ENCODE results near the gene NCAM2. TPM values are rescaled to one million over a fixed set of nuclear protein-coding genes. Genes with fewer than 3 reads are reported as not detected.
"Not testable (repeated sequence)": the region's sequence is repeated elsewhere in the genome, so short reads cannot be mapped to it uniquely, and the experiment has no call there.

Gene NCAM2
- total RNA-seq, 2 experiments from 2014 or later: not detected

DNA sequence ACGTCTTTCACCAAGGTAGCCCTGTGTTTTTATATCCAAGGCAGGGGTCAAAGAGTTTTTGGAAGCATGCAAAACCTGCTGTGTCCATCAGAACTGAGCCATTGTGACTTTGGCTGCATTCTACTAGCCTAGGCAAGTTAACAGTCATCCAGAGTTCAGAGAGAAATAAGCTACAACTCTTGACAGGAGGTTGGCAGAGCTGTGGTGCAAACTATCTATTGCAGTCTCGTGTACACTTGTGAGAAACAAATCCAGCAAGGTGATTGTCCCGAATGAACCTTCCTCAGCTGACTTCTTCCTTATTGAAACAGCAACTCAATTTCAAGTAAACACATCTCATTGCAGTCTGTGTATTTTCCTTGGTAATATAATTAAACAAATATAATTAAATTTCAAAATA, 124.5 kb downstream of the NCAM2 start:
- Mint-ChIP-seq H3K4me3 (no peak overlapping the region), H3K36me3 (ENCODE audit: low read depth) (no peaks in the 10 kb centered on the region), H3K27ac (no peak overlapping the region), H3K27me3 (ENCODE audit: low read depth) (no peaks in the 10 kb centered on the region), H3K4me1 (ENCODE audit: low read depth) (no peaks in the 10 kb centered on the region), H3K9me3 (ENCODE audit: insufficient read depth) (no peaks in the 10 kb centered on the region)
- DNase-seq (no peak), ATAC-seq (no peak)
- POLR2A ChIA-PET: no interaction called here
- CTCF ChIA-PET: no interaction called here

DNA sequence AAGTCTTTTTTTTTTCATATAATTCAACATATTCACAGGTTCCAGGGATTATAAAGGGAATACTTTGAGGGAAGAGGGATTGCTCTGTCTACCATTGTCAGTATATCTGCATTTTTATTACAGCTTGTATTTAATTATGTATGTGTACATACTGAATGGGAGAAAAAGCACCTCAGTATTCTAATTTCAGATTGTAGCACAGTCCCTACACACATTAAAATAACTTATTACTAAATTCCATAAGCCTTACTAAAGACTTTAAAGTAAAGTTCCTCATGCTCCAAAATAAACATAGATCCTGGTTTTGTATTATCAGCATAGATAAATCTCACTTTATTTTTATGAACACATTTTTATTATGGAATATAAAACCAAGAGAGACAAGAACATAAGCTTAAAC, 134.2 kb downstream of the NCAM2 start:
- Mint-ChIP-seq H3K9me3 (ENCODE audit: insufficient read depth) (no peaks in the 10 kb centered on the region), H3K4me3 (no peak overlapping the region), H3K27ac (no peak overlapping the region), H3K27me3 (ENCODE audit: low read depth) (no peaks in the 10 kb centered on the region), H3K36me3 (ENCODE audit: low read depth) (no peaks in the 10 kb centered on the region), H3K4me1 (ENCODE audit: low read depth) (no peaks in the 10 kb centered on the region)
- no peak for DNase-seq
- ChIA-PET POLR2A (no interaction called here), CTCF (no interaction called here)
- ATAC-seq: no peak

DNA sequence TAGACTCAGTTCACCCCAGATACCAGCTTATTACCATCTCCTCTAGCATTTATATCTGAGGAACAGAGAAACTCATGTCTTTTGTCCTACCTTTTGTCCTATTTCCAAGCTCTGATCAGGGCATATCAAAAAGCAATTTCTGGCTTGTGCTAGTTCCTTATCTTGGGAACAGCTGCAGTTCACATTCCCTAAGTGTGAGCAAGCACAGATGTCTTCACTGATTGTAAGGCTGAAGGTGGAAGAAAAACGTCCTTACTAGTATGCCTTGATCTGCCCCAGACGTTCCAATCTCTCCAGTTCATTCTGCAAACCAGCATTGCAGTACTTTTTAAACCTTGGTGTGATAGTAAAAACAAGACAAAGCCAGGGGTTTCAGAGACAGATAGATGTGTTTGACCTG, 139.8 kb downstream of the NCAM2 start:
- H3K36me3 Mint-ChIP-seq (ENCODE audit: low read depth): no peaks in the 10 kb centered on the region
- H3K9me3 Mint-ChIP-seq (ENCODE audit: insufficient read depth): no peaks in the 10 kb centered on the region
- H3K4me1 Mint-ChIP-seq (ENCODE audit: low read depth): no peaks in the 10 kb centered on the region
- CTCF ChIA-PET: no interaction called here
- H3K27ac Mint-ChIP-seq: no peak overlapping the region
- POLR2A ChIA-PET: no interaction called here
- DNase-seq (no peak), ATAC-seq (no peak)
- no peak overlapping the region for H3K4me3 Mint-ChIP-seq
- H3K27me3 Mint-ChIP-seq (ENCODE audit: low read depth): no peaks in the 10 kb centered on the region

DNA sequence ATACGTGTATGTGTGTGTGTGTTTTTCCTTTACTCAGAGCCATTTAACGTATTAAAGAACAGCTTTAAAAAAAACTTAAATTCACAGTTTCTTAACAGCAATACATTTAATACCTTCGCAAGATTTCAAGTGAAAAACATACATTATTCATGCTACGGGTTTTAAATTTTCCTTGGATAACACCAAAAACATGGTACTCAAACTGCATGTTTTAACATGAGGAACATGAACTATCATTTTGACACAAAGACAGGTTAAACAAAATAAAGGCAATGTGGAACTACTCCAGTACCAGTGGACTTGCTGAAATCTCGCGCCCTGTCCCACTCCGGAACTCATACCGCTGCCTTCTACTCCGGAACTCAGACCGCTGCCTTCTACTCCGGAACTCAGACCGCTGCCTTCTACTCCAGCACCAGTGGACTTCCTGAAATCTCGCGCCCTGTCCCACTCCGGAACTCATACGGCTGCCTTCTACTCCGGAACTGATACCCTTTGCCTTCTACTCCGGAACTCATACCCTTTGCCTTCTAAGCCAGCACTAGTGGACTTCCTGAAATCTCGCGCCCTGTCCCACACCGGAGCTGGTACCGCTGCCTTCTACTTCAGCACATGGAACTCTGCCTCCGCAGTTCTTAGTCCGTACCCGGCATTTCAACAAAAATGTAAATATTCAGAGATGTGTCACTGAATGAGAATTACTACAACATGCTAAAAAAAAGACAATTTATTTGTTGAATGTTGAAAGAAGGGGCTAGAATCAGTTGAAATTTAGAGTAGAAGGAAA, 148.6 kb downstream of the NCAM2 start:
- H3K27me3 Mint-ChIP-seq (ENCODE audit: low read depth): no peaks in the 10 kb centered on the region
- no peaks in the 10 kb centered on the region for H3K4me1 Mint-ChIP-seq (ENCODE audit: low read depth)
- DNase-seq (no peak), ATAC-seq (no peak)
- H3K9me3 Mint-ChIP-seq (ENCODE audit: insufficient read depth): no peaks in the 10 kb centered on the region
- no peak overlapping the region for H3K4me3 Mint-ChIP-seq
- no peak overlapping the region for H3K27ac Mint-ChIP-seq
- CTCF ChIA-PET: no interaction called here
- H3K36me3 Mint-ChIP-seq (ENCODE audit: low read depth): no peaks in the 10 kb centered on the region
- POLR2A ChIA-PET: no interaction called here

DNA sequence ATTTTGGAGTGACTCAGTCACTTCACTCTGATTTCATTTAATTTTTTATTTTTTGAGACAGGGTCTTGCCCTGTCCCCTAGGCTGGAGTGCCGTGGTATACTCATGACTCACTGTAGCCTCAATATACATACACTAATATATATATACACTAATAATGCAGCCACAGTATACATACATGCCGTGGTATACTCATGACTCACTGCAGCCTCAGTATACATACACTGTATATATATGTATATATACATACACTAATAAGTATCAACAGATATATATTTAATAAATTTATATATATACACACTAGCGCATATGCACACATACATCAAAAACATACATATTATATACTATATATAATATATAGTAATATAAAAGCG, 149.2 kb downstream of the NCAM2 start:
- H3K9me3 Mint-ChIP-seq (ENCODE audit: insufficient read depth): no peaks in the 10 kb centered on the region
- no peak overlapping the region for H3K4me3 Mint-ChIP-seq
- DNase-seq (no peak), ATAC-seq (no peak)
- ChIA-PET POLR2A (no interaction called here), CTCF (no interaction called here)
- H3K36me3 Mint-ChIP-seq (ENCODE audit: low read depth): no peaks in the 10 kb centered on the region
- no peaks in the 10 kb centered on the region for H3K4me1 Mint-ChIP-seq (ENCODE audit: low read depth)
- no peak overlapping the region for H3K27ac Mint-ChIP-seq
- H3K27me3 Mint-ChIP-seq (ENCODE audit: low read depth): no peaks in the 10 kb centered on the region

DNA sequence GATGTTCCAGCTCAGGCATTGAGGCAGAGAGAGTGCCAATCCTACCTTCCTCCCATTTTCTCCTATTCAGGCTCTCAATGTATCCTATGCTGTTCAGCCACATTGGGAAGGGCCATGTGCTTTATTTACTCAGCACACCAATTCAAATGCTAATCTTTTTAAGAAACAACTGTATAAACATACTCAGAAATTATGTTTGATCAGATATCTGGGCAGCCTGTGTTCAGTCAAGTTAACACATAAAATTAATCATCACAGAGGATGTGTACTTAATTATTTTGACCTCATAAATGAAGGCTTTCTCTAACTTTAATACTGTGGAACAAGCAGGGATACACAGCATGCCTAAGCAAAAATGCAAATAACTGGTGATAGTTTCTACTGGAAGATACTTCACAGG, 149.8 kb downstream of the NCAM2 start:
- DNase-seq (no peak), ATAC-seq (no peak)
- H3K4me1 Mint-ChIP-seq (ENCODE audit: low read depth): no peaks in the 10 kb centered on the region
- H3K9me3 Mint-ChIP-seq (ENCODE audit: insufficient read depth): no peaks in the 10 kb centered on the region
- ChIA-PET POLR2A (no interaction called here), CTCF (no interaction called here)
- no peaks in the 10 kb centered on the region for H3K27me3 Mint-ChIP-seq (ENCODE audit: low read depth)
- H3K27ac Mint-ChIP-seq: no peak overlapping the region
- no peak overlapping the region for H3K4me3 Mint-ChIP-seq
- no peaks in the 10 kb centered on the region for H3K36me3 Mint-ChIP-seq (ENCODE audit: low read depth)

DNA sequence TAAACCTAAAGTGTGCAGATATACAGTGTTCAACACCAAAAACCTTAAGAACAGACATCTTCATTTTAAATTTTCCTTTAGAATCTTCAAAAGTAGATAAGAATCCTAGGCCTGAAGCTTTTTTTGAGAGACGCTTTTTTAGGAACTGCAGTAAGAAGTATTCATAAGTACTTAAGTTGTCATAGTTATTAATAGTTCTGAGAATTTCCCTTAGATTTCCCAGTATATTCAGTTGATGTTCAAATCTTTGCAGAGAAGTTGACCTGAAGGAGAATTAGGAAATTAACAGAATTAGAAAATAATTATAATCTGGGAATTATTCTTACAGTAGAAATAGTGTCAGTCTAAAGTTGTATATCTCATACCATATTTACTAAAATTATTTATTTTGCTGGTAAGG, 150.3 kb downstream of the NCAM2 start:
- DNase-seq (no peak), ATAC-seq (no peak)
- H3K27ac Mint-ChIP-seq: no peak overlapping the region
- POLR2A ChIA-PET: no interaction called here
- no peaks in the 10 kb centered on the region for H3K27me3 Mint-ChIP-seq (ENCODE audit: low read depth)
- H3K4me1 Mint-ChIP-seq (ENCODE audit: low read depth): no peaks in the 10 kb centered on the region
- H3K36me3 Mint-ChIP-seq (ENCODE audit: low read depth): no peaks in the 10 kb centered on the region
- H3K4me3 Mint-ChIP-seq: no peak overlapping the region
- CTCF ChIA-PET: no interaction called here
- H3K9me3 Mint-ChIP-seq (ENCODE audit: insufficient read depth): no peaks in the 10 kb centered on the region

DNA sequence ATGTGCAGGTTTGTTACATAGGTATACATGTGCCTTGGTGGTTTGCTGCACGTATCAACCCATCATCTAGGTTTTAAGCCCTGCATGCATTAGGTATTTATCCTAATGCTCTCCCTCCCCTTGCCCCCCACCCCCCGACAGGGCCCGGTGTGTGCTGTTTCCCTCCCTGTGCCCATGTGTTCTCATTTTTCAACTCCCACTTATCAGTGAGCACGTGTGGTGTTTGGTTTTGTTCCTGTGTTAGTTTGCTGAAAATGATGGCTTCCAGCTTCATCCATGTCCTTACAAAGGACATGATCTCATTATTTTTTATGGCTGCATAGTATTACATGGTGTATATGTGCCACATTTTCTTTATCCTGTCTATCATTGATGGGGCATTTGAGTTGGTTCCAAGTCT, 151.2 kb downstream of the NCAM2 start:
- not testable (repeated sequence) for ATAC-seq; H3K27me3 Mint-ChIP-seq (ENCODE audit: low read depth)

DNA sequence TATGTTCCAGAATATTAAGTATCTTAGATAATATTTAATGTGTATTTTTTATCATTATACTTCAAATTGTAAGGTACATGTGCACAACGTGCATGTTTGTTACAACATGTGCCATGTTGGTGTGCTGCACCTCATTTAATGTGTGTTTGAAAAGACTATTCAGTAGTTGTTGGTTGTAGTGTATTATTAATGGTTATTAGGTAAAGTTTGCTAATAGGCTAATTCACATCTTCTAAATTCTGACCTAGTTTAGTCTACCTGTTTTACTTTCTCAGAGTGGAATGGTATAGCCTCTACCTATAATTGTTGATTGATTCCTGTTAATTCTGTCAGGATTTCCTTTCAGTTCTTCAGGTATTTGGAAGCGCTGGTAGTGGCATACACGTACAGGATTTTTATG, 153.0 kb downstream of the NCAM2 start:
- no peak for ATAC-seq
- ChIA-PET POLR2A (no interaction called here), CTCF (no interaction called here)
- H3K4me1 Mint-ChIP-seq (ENCODE audit: low read depth): no peaks in the 10 kb centered on the region
- no peak overlapping the region for H3K4me3 Mint-ChIP-seq
- no peaks in the 10 kb centered on the region for H3K27me3 Mint-ChIP-seq (ENCODE audit: low read depth)
- no peak overlapping the region for H3K27ac Mint-ChIP-seq
- H3K9me3 Mint-ChIP-seq (ENCODE audit: insufficient read depth): no peaks in the 10 kb centered on the region
- DNase-seq: no peak
- no peaks in the 10 kb centered on the region for H3K36me3 Mint-ChIP-seq (ENCODE audit: low read depth)

More for the DNA sequence above, 151.2 kb downstream of the NCAM2 start:
- H3K9me3 Mint-ChIP-seq (ENCODE audit: insufficient read depth); H3K4me1 Mint-ChIP-seq (ENCODE audit: low read depth); DNase-seq; POLR2A ChIA-PET; H3K4me3 Mint-ChIP-seq; H3K27ac Mint-ChIP-seq; CTCF ChIA-PET; H3K36me3 Mint-ChIP-seq (ENCODE audit: low read depth): not testable (repeated sequence)

DNA sequence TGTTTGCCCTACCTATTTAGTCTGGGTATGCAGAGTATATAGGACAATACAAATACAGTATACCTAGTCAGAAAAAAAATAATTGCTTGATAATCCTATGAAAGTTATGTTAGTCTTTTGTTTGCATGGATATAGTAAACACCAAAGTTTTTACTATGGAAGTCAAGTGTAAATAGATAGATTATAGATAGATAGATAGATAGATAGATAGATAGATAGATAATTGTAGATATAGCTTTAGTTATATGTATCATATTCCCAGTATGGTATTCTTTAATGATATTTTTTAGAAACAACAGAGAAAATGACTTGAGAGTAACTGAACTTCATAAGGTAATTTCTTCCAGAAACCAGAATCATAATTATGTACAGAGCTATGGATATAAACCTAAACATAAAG, 158.2 kb downstream of the NCAM2 start:
- ATAC-seq (no peak), DNase-seq (no peak)
- Mint-ChIP-seq H3K4me1 (ENCODE audit: low read depth) (no peaks in the 10 kb centered on the region), H3K9me3 (ENCODE audit: insufficient read depth) (no peaks in the 10 kb centered on the region), H3K4me3 (no peak overlapping the region), H3K36me3 (ENCODE audit: low read depth) (no peaks in the 10 kb centered on the region), H3K27me3 (ENCODE audit: low read depth) (no peaks in the 10 kb centered on the region), H3K27ac (no peak overlapping the region)
- POLR2A ChIA-PET: no interaction called here
- CTCF ChIA-PET: no interaction called here

DNA sequence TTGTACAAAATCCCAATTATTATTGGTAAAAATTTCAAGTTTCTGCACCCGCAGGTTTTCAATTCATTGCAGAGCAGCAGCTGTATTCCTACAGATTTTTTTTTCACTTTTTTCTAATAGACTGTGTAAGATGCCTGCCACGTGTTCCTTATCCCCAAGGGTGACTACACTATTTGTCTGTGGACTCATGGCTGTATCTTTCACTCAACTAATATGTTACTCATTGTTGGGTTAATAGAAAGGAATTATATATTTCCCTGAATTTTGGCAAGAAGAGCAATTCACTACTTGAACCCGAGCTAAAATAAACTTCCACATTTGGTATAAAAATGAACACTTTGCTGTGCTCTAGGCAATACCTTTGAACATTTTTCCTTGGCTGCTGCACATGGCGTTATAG, 158.7 kb downstream of the NCAM2 start:
- Mint-ChIP-seq H3K4me1 (ENCODE audit: low read depth) (no peaks in the 10 kb centered on the region), H3K4me3 (no peak overlapping the region), H3K27ac (no peak overlapping the region), H3K9me3 (ENCODE audit: insufficient read depth) (no peaks in the 10 kb centered on the region), H3K36me3 (ENCODE audit: low read depth) (no peaks in the 10 kb centered on the region), H3K27me3 (ENCODE audit: low read depth) (no peaks in the 10 kb centered on the region)
- CTCF ChIA-PET: no interaction called here
- ATAC-seq: no peak
- DNase-seq: no peak
- POLR2A ChIA-PET: no interaction called here

DNA sequence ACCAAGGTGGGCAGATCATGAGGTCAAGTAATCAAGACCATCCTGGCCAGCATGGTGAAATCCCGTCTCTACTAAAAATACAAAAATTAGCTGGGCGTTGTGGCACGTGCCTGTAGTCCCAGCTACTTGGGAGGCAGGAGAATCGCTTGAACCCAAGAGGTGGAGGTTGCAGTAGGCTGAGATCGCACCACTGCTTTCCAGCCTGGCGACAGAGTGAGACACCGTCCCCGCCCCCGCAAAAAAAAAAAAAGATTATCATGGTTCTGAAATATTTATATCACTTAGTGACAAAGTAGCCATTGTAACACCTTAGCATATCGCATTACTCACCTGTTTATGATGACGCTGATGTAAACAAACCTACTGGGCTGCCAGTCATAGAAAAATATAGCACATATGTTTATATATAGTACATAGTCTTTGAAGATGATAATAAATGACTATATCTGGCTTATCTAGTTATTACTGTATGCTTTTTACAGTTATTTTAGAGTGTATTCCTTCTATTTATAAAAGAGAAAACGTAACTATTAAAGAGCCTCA, 160.2 kb downstream of the NCAM2 start:
- DNase-seq (no peak), ATAC-seq (no peak)
- ChIA-PET CTCF (no interaction called here), POLR2A (no interaction called here)
- H3K27me3 Mint-ChIP-seq (ENCODE audit: low read depth): no peaks in the 10 kb centered on the region
- H3K4me1 Mint-ChIP-seq (ENCODE audit: low read depth): no peaks in the 10 kb centered on the region
- H3K9me3 Mint-ChIP-seq (ENCODE audit: insufficient read depth): no peaks in the 10 kb centered on the region
- no peak overlapping the region for H3K4me3 Mint-ChIP-seq
- H3K27ac Mint-ChIP-seq: no peak overlapping the region
- no peaks in the 10 kb centered on the region for H3K36me3 Mint-ChIP-seq (ENCODE audit: low read depth)

DNA sequence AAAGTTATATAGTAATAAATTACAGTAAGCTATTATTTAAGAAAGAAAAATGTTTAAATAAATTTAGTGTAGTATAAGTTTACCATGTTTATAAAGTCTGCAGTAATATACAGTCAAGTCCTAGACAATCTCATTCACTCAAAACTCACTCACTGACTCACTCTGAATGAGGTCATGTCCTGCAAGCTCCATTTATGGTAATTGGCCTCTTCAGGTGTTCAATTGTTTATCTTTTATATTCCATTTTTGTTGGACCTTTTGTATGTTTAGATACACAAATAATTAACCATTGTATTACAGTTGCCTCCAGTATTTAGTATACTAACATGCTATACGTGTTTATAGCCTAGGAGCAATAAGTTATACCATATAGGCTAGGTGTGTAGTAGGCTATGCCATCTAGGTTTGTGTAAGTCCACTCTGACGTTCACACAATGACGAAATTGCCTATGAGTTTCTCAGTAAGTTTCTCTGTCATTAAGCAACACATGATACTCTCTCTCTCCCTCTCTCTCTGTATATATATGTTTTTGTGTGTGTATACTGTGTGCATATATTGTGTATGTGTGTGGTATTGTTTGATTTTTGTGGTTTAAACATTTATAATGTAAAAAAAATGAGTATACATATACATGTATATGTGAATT, 161.2 kb downstream of the NCAM2 start:
- H3K36me3 Mint-ChIP-seq (ENCODE audit: low read depth): no peaks in the 10 kb centered on the region
- H3K9me3 Mint-ChIP-seq (ENCODE audit: insufficient read depth): no peaks in the 10 kb centered on the region
- no peak overlapping the region for H3K4me3 Mint-ChIP-seq
- H3K4me1 Mint-ChIP-seq (ENCODE audit: low read depth): no peaks in the 10 kb centered on the region
- no peak for DNase-seq
- no peak for ATAC-seq
- no peak overlapping the region for H3K27ac Mint-ChIP-seq
- ChIA-PET POLR2A (no interaction called here), CTCF (no interaction called here)
- no peaks in the 10 kb centered on the region for H3K27me3 Mint-ChIP-seq (ENCODE audit: low read depth)
